Fibroblast of skin of right quadriceps (primary cell): ENCODE measurements around the gene HYDIN.
A peak's percentile ranks its signal among the peaks of the same experiment; 100 is the strongest.

Experiments
- DNase-seq: peaks from one replicate; pipeline ENCODE4 v3.0.0-alpha.2; 2013

Gene HYDIN

GRCh38 chr16:70809392-70810060 is 421.0 kb downstream of the HYDIN start:
- DNase-seq, result no peak

GRCh38 chr16:70808371-70808770 is 422.2 kb downstream of the HYDIN start:
- no peak for DNase-seq

GRCh38 chr16:70805787-70806186 is 424.7 kb downstream of the HYDIN start:
- peak; percentile 72 for DNase-seq

- DNase-seq, result no peak
Measured at GRCh38 chr16:70805380-70805779, 425.1 kb downstream of the HYDIN start.

- no peak for DNase-seq
Measured at GRCh38 chr16:70804734-70805169, 425.8 kb downstream of the HYDIN start.

GRCh38 chr16:70804153-70804733 is 426.3 kb downstream of the HYDIN start:
- peak; percentile 69 for DNase-seq

- DNase-seq, result no peak
Measured at GRCh38 chr16:70803319-70803718, 427.2 kb downstream of the HYDIN start.

GRCh38 chr16:70801611-70802010 is 428.9 kb downstream of the HYDIN start:
- DNase-seq, result no peak

- peak; percentile 76 for DNase-seq
Measured at GRCh38 chr16:70800781-70801480, 429.6 kb downstream of the HYDIN start, which contains the start of gene VAC14. Gene VAC14 (minus strand): TSS chr16:70801158. CDS start chr16:70800900, 258 bp downstream.

- DNase-seq, result no peak
Measured at GRCh38 chr16:70800311-70800710, 430.2 kb downstream of the HYDIN start.

- DNase-seq, result no peak
Measured at GRCh38 chr16:70796301-70796700, 434.2 kb downstream of the HYDIN start.

GRCh38 chr16:70795296-70795912 is 435.1 kb downstream of the HYDIN start:
- DNase-seq, result no peak

- no peak for DNase-seq
Measured at GRCh38 chr16:70793851-70794502, 436.5 kb downstream of the HYDIN start.

GRCh38 chr16:70790815-70791214 is 439.7 kb downstream of the HYDIN start:
- no peak for DNase-seq

GRCh38 chr16:70789595-70790447 is 440.7 kb downstream of the HYDIN start:
- DNase-seq, result no peak

- peak; percentile 65 for DNase-seq
Measured at GRCh38 chr16:70788668-70789594, 441.6 kb downstream of the HYDIN start.

- DNase-seq, result no peak
Measured at GRCh38 chr16:70786020-70786755, 444.3 kb downstream of the HYDIN start.

- DNase-seq, result no peak
Measured at GRCh38 chr16:70784692-70785555, 445.6 kb downstream of the HYDIN start.

GRCh38 chr16:70782237-70782636 is 448.3 kb downstream of the HYDIN start:
- no peak for DNase-seq
